ENCODE results near the gene HYPK. TPM values are rescaled to one million over a fixed set of nuclear protein-coding genes. Genes with fewer than 3 reads are reported as not detected.

HYPK gene
- total and polyA plus RNA-seq, 9 donors: 3.9 to 20.3 (median 10.9) TPM

DNA sequence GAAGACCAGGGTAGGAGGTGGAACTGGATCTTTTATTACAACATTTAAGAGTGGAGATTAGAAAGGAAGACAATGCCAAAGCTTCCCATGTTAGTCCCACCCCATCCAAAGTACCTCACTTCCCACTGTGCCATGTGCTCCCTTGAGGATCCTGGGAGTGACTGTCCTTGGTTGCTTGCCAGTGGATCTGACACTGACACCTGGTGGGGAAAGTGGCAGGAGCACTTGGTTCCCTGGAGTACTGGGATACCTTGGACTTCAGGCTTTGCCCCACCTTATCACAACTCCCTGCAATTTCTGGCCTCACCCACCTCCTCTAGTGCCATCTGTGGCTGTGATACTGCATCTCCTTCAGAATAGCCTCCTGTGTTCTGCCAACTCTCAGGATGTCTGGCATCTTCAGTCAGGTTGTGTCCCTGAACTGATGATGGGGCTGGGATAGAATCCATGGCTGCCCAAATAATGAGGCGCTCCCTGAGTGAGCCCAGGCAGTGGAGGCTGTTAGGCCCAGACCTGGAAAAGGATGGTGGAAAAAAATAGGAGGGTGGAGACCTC lies 24.9 kb upstream of the HYPK start:
- WGBS (ENCODE audit: insufficient coverage): no CpG with 5 or more reads among the region's 1 CpG
- peak; percentile 45 for DNase-seq

DNA sequence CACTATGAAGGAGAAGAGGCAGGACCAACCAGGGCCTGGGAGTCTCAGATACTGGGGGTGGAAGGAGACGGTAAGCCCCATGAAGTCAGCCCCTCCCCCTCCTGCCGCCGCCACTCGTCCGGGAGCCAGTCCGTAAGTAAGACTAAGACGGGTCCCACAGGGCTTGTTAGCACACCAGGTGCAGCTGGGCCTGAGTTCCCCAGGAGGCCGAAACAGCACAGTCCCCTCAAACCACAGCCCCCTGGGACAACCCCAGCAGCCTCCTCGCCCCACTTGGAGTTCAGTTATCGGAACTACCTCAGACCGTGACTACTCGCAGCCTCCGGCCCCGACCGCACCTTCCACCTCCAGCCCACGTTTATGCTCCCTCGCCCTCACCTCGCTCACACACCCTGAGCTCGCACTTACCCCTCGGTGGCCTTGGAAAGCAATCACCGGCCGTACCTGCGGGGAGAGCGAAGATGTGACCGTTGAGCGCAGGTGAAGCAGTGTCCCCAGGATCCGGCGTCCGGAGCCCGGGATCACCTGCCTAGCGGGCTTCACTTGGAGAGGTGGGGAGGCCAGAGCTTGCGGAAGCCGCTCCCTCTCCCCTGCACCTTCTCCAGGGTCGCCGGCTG lies 24.2 kb upstream of the HYPK start:
- H3K4me3 ChIP-seq (ENCODE audit: low read length): peak overlapping the region; percentile 83

More for the DNA sequence above, 24.9 kb upstream of the HYPK start:
- no peak overlapping the region for H3K4me3 ChIP-seq (ENCODE audit: low read length)
- peak overlapping the region; percentile 64 for H3K27ac ChIP-seq (ENCODE audit: low read length)
- peaks cover 17% of the 10 kb centered on the region for H3K4me1 ChIP-seq (ENCODE audit: control insufficient read depth, insufficient read depth, low read length)
- no peaks in the 10 kb centered on the region for H3K27me3 ChIP-seq (ENCODE audit: control insufficient read depth, insufficient read depth, low read length)
- peaks cover 27% of the 10 kb centered on the region for H3K36me3 ChIP-seq (ENCODE audit: control insufficient read depth, insufficient read depth, low read length)
- H3K9me3 ChIP-seq (replicated peaks; ENCODE audit: control insufficient read depth, low read depth, low read length): no peaks in the 10 kb centered on the region

DNA sequence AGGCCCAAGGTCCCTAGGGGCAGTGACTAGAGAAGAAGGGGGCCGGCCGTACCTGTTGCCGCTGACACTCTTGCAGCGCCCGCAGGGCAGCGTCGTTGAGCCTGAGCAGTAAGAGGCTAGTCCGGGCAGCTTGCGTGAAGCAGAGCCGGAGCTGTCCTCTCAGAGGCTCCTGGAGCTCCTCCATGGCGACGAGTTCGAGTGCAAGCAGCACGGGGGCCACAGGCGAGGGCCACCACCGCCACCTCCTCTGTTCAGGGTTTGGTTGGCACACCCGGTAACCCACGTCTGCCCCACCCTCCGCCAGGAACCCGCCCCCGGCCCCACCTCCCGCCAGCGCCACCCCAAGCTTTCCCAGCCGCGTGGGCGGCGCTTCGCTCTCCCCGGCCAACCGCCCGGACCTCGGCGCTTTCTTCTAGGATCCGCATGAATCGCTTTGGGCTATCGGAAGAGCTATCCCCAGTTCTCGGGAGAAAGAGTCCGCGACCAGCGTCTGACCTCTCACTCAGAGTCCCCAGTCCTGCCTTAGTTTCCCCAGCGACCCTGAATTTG lies 23.6 kb upstream of the HYPK start, which contains the start of gene ELL3:
Gene ELL3 (minus strand): TSS at position 249 of the 549 bp plus-strand sequence. CDS start 65 bp downstream, at position 184.
- Histone ChIP-seq H3K9me3 (replicated peaks; ENCODE audit: control insufficient read depth, low read depth, low read length) (no peaks in the 10 kb centered on the region), H3K4me3 (ENCODE audit: low read length) (peak within 1 kb of the TSS; percentile 83), H3K27me3 (ENCODE audit: control insufficient read depth, insufficient read depth, low read length) (no peaks in the 10 kb centered on the region), H3K4me1 (ENCODE audit: control insufficient read depth, insufficient read depth, low read length) (peaks cover 17% of the 10 kb centered on the region), H3K27ac (ENCODE audit: low read length) (peak within 1 kb of the TSS; percentile 89), H3K36me3 (ENCODE audit: control insufficient read depth, insufficient read depth, low read length) (peaks cover 16% of the 10 kb centered on the region)
- WGBS (ENCODE audit: insufficient coverage): under 1% methylated on average over 33 of the region's 41 CpGs
- peak; percentile 86 for DNase-seq

More for the DNA sequence above, 24.2 kb upstream of the HYPK start:
- no peaks in the 10 kb centered on the region for H3K27me3 ChIP-seq (ENCODE audit: control insufficient read depth, insufficient read depth, low read length)
- peaks cover 22% of the 10 kb centered on the region for H3K36me3 ChIP-seq (ENCODE audit: control insufficient read depth, insufficient read depth, low read length)
- H3K27ac ChIP-seq (ENCODE audit: low read length): peak overlapping the region; percentile 64
- peaks cover 17% of the 10 kb centered on the region for H3K4me1 ChIP-seq (ENCODE audit: control insufficient read depth, insufficient read depth, low read length)
- 10% methylated on average over 25 of the region's 35 CpGs for WGBS (ENCODE audit: insufficient coverage)
- DNase-seq: no peak
- H3K9me3 ChIP-seq (replicated peaks; ENCODE audit: control insufficient read depth, low read depth, low read length): no peaks in the 10 kb centered on the region

DNA sequence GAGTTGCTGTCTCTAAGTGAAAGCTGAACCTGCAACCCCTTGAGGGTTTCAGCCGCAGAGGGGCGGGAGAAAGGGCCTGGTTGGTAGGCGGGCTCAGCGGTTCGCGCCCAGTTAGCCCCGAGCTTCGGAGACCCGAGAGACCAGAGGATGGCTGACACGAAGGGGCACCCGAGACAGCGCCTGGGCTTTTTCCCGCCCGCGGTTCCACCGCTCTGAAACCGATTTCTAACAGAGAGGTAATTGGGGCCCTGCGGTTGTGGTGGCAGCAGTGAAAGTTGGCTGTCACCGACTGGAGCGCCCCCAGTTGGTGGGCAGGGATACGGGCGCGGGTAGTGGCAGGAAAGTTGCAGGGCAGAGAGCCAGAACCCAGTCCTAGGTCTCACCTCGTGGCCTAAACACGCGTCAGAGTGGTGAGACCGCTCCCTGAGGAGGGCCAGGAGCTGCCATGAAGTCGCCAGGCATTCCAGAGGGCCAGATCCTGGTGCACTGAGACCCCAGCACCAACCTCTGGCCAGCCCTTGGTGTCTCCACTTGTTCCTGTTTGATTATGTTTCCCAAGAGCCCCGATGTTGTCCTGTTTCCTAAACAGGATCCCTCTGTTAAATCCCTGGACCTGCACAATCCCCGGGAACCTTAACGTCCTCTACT lies 23.0 kb upstream of the HYPK start:
- H3K4me1 ChIP-seq (ENCODE audit: control insufficient read depth, insufficient read depth, low read length): peaks cover 17% of the 10 kb centered on the region
- no peak for DNase-seq
- H3K4me3 ChIP-seq (ENCODE audit: low read length): peak overlapping the region; percentile 83
- H3K9me3 ChIP-seq (replicated peaks; ENCODE audit: control insufficient read depth, low read depth, low read length): no peaks in the 10 kb centered on the region
- H3K36me3 ChIP-seq (ENCODE audit: control insufficient read depth, insufficient read depth, low read length): peaks cover 12% of the 10 kb centered on the region
- WGBS (ENCODE audit: insufficient coverage): under 1% methylated on average over 29 of the region's 31 CpGs
- H3K27ac ChIP-seq (ENCODE audit: low read length): peak overlapping the region; percentile 89
- no peaks in the 10 kb centered on the region for H3K27me3 ChIP-seq (ENCODE audit: control insufficient read depth, insufficient read depth, low read length)

DNA sequence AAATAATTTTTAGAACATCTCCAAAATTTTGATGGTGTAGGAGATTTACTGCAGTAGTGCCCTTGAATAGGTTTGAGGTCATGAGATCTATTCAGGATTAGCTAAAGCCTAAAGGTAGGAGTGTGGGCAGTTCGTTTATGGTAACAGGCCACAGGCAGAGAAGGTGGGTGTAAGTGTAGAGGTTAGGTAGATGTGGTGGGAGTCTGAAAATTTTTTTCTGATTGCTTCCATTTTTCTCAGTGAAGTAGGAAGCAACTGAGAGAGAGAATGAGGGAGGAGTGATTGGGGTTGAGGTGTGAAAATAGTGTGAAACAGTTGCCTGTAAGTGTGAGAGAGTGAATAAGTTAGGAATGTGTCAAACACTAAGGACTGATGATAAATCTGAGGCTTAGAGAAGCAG lies 21.4 kb upstream of the HYPK start:
- no peaks in the 10 kb centered on the region for H3K9me3 ChIP-seq (replicated peaks; ENCODE audit: control insufficient read depth, low read depth, low read length)
- no peak overlapping the region for H3K27ac ChIP-seq (ENCODE audit: low read length)
- 83% methylated on average over 1 of the region's 1 CpG for WGBS (ENCODE audit: insufficient coverage)
- H3K36me3 ChIP-seq (ENCODE audit: control insufficient read depth, insufficient read depth, low read length): peaks cover 2% of the 10 kb centered on the region
- no peak for DNase-seq
- no peak overlapping the region for H3K4me3 ChIP-seq (ENCODE audit: low read length)
- peaks cover 17% of the 10 kb centered on the region for H3K4me1 ChIP-seq (ENCODE audit: control insufficient read depth, insufficient read depth, low read length)
- H3K27me3 ChIP-seq (ENCODE audit: control insufficient read depth, insufficient read depth, low read length): no peaks in the 10 kb centered on the region

DNA sequence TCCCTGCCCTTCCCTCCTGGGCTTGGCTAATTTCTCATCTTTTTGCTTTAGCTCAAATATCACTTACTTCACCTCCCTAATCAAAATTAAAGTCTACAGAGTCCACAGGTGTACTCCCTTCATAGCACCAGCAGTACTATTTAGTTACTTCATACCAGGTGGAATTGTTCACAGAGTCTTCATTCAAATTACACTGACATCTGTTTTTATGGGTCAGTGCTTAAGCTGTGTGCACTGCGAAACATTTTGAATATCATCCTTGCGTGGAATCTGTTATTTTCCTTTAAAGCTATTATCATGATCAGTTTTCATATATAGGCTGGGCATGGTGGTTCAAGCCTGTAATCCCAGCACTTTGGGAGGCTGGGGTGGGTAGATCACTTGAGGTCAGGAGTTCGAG lies 11.0 kb upstream of the HYPK start:
- peaks cover 12% of the 10 kb centered on the region for H3K36me3 ChIP-seq (ENCODE audit: control insufficient read depth, insufficient read depth, low read length)
- no peak overlapping the region for H3K27ac ChIP-seq (ENCODE audit: low read length)
- H3K9me3 ChIP-seq (replicated peaks; ENCODE audit: control insufficient read depth, low read depth, low read length): no peaks in the 10 kb centered on the region
- H3K4me3 ChIP-seq (ENCODE audit: low read length): no peak overlapping the region
- no peak for DNase-seq
- no peaks in the 10 kb centered on the region for H3K27me3 ChIP-seq (ENCODE audit: control insufficient read depth, insufficient read depth, low read length)
- peaks cover 17% of the 10 kb centered on the region for H3K4me1 ChIP-seq (ENCODE audit: control insufficient read depth, insufficient read depth, low read length)
- 67% methylated on average over 1 of the region's 3 CpGs for WGBS (ENCODE audit: insufficient coverage)

DNA sequence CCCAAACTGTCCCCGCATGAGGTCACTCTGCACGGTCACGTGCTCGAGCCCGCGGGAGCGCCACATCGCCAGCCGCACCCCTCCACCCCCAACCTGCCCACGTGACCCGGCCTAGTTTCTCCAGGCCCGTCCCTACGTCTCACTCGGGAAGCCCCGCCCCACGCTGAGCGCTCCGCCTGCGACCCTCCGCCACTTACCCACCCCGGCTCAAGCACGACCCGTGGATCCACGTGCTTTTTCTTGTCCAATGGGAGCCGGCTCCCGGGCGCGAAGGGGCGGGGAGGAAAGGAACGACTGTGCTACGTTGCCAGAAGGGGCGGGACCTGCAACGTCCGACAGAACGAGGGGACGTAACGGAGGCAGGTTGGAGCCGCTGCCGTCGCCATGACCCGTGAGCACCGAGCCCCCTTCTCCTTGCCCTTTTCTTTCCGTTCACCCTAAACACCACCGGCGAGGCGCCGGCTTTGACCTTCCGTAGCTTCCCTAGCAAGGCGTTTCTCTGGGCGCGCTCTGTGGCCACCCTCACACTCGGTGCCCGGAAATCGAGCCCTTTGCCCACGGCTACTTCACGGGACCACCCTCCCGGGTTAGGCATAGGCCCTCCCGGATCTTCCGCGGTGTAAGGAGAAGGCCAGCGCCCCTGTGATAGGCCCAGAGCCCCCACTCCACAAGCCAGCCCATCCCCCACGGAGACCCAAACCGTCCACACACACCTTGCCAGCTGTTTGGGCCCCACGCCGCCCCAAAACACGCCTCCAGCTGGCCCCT lies 8.2 kb upstream of the HYPK start, which contains the start of gene SERF2:
Gene SERF2 (plus strand): TSS at position 328 of the 768 bp plus-strand sequence. CDS start 57 bp downstream, at position 385.
- DNase-seq: peak; percentile 100
- H3K27me3 ChIP-seq (ENCODE audit: control insufficient read depth, insufficient read depth, low read length): no peaks in the 10 kb centered on the region
- peak within 1 kb of the TSS; percentile 99 for H3K27ac ChIP-seq (ENCODE audit: low read length)
- H3K9me3 ChIP-seq (replicated peaks; ENCODE audit: control insufficient read depth, low read depth, low read length): no peaks in the 10 kb centered on the region
- H3K36me3 ChIP-seq (ENCODE audit: control insufficient read depth, insufficient read depth, low read length): peaks cover 40% of the 10 kb centered on the region
- H3K4me1 ChIP-seq (ENCODE audit: control insufficient read depth, insufficient read depth, low read length): peaks cover 31% of the 10 kb centered on the region
- under 1% methylated on average over 45 of the region's 66 CpGs for WGBS (ENCODE audit: insufficient coverage)
- H3K4me3 ChIP-seq (ENCODE audit: low read length): peak within 1 kb of the TSS; percentile 94

DNA sequence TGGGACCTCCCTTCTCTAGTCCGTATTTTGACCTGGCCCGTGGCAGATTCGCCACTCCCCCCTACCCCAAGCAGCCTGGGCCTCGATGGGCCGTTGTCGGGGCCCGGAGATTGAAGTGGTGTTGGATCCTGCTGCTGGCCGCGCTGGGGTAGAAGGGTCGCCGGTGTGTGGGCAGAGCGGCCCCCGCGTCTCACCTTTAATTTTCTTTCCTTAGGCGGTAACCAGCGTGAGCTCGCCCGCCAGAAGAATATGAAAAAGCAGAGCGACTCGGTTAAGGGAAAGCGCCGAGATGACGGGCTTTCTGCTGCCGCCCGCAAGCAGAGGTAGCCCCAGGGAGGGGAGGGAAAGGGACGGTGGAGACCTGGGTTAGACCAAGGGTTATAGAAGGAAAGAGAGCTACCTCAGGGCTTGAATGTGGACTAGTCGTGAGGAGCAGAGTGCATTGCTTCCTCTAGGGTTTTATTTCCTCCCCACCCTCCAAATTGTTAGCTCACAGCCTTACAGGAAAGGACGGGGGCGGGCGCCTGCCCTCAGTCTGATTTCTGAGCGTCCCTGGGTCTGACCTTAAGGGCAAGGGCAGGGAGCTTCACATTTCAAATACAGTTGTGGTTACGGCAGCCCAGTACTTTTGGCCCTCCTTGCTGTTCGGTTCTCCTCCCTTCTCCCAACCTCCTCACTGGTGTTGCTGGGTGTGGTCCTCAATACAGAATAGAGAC lies 7.5 kb upstream of the HYPK start:
- Histone ChIP-seq H3K4me3 (ENCODE audit: low read length) (peak overlapping the region; percentile 94), H3K27ac (ENCODE audit: low read length) (peak overlapping the region; percentile 99), H3K36me3 (ENCODE audit: control insufficient read depth, insufficient read depth, low read length) (peaks cover 42% of the 10 kb centered on the region), H3K4me1 (ENCODE audit: control insufficient read depth, insufficient read depth, low read length) (peaks cover 31% of the 10 kb centered on the region), H3K9me3 (replicated peaks; ENCODE audit: control insufficient read depth, low read depth, low read length) (no peaks in the 10 kb centered on the region), H3K27me3 (ENCODE audit: control insufficient read depth, insufficient read depth, low read length) (no peaks in the 10 kb centered on the region)
- DNase-seq: peak; percentile 69
- 2% methylated on average over 20 of the region's 33 CpGs for WGBS (ENCODE audit: insufficient coverage)

DNA sequence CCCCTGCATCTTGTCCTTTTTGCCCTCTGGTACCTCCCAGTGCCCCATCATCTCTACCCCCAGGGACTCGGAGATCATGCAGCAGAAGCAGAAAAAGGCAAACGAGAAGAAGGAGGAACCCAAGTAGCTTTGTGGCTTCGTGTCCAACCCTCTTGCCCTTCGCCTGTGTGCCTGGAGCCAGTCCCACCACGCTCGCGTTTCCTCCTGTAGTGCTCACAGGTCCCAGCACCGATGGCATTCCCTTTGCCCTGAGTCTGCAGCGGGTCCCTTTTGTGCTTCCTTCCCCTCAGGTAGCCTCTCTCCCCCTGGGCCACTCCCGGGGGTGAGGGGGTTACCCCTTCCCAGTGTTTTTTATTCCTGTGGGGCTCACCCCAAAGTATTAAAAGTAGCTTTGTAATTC lies 6.8 kb upstream of the HYPK start:
- DNase-seq: no peak
- no peaks in the 10 kb centered on the region for H3K27me3 ChIP-seq (ENCODE audit: control insufficient read depth, insufficient read depth, low read length)
- peaks cover 43% of the 10 kb centered on the region for H3K36me3 ChIP-seq (ENCODE audit: control insufficient read depth, insufficient read depth, low read length)
- no peaks in the 10 kb centered on the region for H3K9me3 ChIP-seq (replicated peaks; ENCODE audit: control insufficient read depth, low read depth, low read length)
- 74% methylated on average over 8 of the region's 10 CpGs for WGBS (ENCODE audit: insufficient coverage)
- peaks cover 31% of the 10 kb centered on the region for H3K4me1 ChIP-seq (ENCODE audit: control insufficient read depth, insufficient read depth, low read length)
- peak overlapping the region; percentile 94 for H3K4me3 ChIP-seq (ENCODE audit: low read length)
- H3K27ac ChIP-seq (ENCODE audit: low read length): peak overlapping the region; percentile 99

Data from muscle of leg (tissue), 11 donors.